Measurements from ENCODE around the gene ZNF175. TPM values are rescaled to one million over a fixed set of nuclear protein-coding genes. Genes with fewer than 3 reads are reported as not detected.
A peak's percentile ranks its signal among the peaks of the same experiment; 100 is the strongest.

Gene ZNF175
- total and polyA plus RNA-seq, 2 donors from 2014 or later = 3.3 to 20.1 TPM

DNA sequence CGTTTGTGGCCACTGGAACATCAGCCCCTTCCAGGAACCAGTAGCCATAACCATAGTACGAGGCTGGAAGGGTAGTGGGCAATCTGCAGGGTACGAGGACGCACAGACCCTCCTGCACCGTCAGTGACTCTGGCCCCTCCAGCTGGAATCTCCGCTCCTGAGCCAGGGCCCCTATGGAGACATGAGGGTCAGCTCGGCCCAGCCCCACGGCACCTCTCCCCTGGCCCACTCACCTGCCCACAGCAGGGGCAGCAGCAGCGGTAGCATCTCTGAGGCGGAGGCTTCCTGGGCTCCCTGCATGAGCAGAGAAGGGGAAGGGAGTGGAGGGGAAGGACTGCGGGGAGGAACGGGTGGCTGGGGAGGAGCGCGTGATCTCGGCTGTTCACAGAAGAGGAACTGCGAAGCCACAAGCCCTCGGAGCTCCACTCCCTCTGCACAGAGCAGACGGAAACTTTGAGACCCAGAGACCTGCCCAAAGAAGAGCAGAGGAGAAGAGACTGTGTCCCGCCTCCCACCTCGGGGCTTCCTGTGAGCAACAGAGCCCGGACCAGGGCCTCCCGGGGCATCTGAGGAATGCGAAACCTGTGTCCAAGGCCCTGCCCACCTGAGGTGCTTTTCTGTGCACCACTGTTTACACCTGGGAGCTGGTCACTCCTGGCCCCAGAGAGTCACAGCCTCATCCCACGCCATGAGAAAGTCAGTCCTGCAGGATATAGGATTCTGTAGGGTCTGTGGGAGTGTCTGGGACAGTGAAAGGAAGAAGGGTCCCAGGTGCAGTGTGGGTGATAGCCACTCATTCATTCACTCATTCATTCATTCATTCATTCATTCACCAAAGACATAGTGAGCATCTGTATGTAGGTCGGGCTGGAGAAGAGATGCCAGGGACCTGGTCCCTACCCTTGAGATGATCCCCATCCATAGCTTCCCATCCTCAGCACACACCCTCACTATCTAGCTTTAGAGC, 39.5 kb upstream of the ZNF175 start, which contains the start of gene SIGLEC6:
SIGLEC6 (minus strand) TSS at position 322 of the 967 bp plus-strand sequence; CDS start at position 300, 22 bp downstream.
- DNase-seq = peak in 2 of 5 donors; percentile 8 to 78
- TF ChIP-seq, protein P1, sequence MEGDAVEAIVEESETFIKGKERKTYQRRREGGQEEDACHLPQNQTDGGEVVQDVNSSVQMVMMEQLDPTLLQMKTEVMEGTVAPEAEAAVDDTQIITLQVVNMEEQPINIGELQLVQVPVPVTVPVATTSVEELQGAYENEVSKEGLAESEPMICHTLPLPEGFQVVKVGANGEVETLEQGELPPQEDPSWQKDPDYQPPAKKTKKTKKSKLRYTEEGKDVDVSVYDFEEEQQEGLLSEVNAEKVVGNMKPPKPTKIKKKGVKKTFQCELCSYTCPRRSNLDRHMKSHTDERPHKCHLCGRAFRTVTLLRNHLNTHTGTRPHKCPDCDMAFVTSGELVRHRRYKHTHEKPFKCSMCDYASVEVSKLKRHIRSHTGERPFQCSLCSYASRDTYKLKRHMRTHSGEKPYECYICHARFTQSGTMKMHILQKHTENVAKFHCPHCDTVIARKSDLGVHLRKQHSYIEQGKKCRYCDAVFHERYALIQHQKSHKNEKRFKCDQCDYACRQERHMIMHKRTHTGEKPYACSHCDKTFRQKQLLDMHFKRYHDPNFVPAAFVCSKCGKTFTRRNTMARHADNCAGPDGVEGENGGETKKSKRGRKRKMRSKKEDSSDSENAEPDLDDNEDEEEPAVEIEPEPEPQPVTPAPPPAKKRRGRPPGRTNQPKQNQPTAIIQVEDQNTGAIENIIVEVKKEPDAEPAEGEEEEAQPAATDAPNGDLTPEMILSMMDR (IDR thresholded peaks at IDR 0.05; ENCODE audit: borderline replicate concordance, extremely low read depth, insufficient read depth) = no peak
- no peaks in the 10 kb centered on the region for H3K9me3 ChIP-seq (ENCODE audit: control insufficient read depth in 2 of 3, insufficient read depth in 1 of 3, low read length in 3 of 3)
- no peak within 1 kb of the TSS for H3K4me3 ChIP-seq (ENCODE audit: low read length in 3 of 3)
- peaks cover 3% of the 10 kb centered on the region for H3K27me3 ChIP-seq (ENCODE audit: control insufficient read depth, insufficient read depth, low read length)
- no peak for FAIRE-seq
- intact Hi-C loops (cut with DNase I) = no loop called here
- H3K27ac ChIP-seq (ENCODE audit: low read depth in 2 of 2, low read length in 2 of 2) = no peak within 1 kb of the TSS
- H3K4me1 ChIP-seq (ENCODE audit: control insufficient read depth in 2 of 3, insufficient read depth in 2 of 3, low read depth in 1 of 3, low read length in 3 of 3) = no peaks in the 10 kb centered on the region
- no peak within 1 kb of the TSS for H3K9ac ChIP-seq (ENCODE audit: low read length in 3 of 3)
- H3K36me3 ChIP-seq (ENCODE audit: control insufficient read depth in 2 of 3, insufficient read depth in 3 of 3, low read length in 3 of 3) = no peaks in the 10 kb centered on the region

DNA sequence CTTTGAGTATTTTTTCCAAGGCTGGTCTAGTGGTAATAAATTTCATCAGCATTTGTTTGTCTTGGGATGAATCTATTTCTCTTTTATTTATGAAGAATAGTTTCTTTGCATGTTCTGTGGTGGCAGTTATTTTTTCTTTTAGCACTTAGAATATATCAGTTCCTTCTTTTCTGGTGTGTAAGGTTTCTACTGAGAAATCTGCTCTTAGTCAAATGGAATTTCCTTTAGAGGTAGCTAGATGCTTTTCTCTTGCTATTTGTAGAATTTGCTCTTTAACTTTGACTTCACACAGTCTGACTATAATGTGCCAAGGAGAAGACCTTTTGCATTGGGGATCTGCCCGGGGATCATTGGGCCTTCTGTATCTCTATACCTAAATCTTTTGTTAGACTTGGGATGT, 35.5 kb upstream of the ZNF175 start:
- H3K4me3 ChIP-seq (ENCODE audit: low read length in 3 of 3) = no peak overlapping the region
- H3K9me3 ChIP-seq (ENCODE audit: control insufficient read depth in 2 of 3, insufficient read depth in 1 of 3, low read length in 3 of 3) = no peaks in the 10 kb centered on the region
- H3K27me3 ChIP-seq (ENCODE audit: control insufficient read depth, insufficient read depth, low read length) = peaks cover 3% of the 10 kb centered on the region
- intact Hi-C loops (cut with DNase I) = no loop called here
- no peaks in the 10 kb centered on the region for H3K4me1 ChIP-seq (ENCODE audit: control insufficient read depth in 2 of 3, insufficient read depth in 2 of 3, low read depth in 1 of 3, low read length in 3 of 3)
- TF ChIP-seq, protein P1 (IDR thresholded peaks at IDR 0.05; ENCODE audit: borderline replicate concordance, extremely low read depth, insufficient read depth) = no peak
- DNase-seq = no peak
- no peak overlapping the region for H3K9ac ChIP-seq (ENCODE audit: low read length in 3 of 3)
- FAIRE-seq = no peak
- no peaks in the 10 kb centered on the region for H3K36me3 ChIP-seq (ENCODE audit: control insufficient read depth in 2 of 3, insufficient read depth in 3 of 3, low read length in 3 of 3)
- no peak overlapping the region for H3K27ac ChIP-seq (ENCODE audit: low read depth in 2 of 2, low read length in 2 of 2)

DNA sequence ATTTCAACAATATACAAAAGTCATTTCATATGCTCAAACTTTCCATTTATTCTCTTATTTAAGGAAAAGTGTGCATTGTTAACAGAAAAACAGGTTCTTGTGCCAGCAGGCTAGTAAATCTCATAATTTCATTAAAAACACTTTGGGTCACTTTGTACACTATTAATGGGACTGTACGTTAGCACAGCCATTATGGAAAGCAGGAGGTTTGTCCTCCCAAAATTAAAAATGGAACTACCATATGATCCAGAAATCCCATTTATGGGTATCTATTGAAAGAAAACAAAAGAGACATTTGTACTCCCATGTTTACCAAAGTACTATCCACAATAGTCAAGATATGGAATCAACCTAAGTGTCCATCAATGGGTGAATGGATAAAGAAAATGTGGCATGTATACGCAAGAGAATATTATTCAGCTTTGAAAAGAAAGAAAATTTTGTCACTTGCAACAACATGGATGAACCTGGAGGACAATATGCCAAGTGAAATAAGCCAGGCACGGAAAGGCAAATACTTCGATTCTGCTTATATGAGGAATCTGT, 31.2 kb upstream of the ZNF175 start:
- H3K4me3 ChIP-seq (ENCODE audit: low read length in 3 of 3) = no peak overlapping the region
- TF ChIP-seq, protein P1 (IDR thresholded peaks at IDR 0.05; ENCODE audit: borderline replicate concordance, extremely low read depth, insufficient read depth) = no peak
- H3K36me3 ChIP-seq (ENCODE audit: control insufficient read depth in 2 of 3, insufficient read depth in 3 of 3, low read length in 3 of 3) = no peaks in the 10 kb centered on the region
- FAIRE-seq (no peak), DNase-seq (no peak)
- no peaks in the 10 kb centered on the region for H3K27me3 ChIP-seq (ENCODE audit: control insufficient read depth, insufficient read depth, low read length)
- H3K9ac ChIP-seq (ENCODE audit: low read length in 3 of 3) = no peak overlapping the region
- no peak overlapping the region for H3K27ac ChIP-seq (ENCODE audit: low read depth in 2 of 2, low read length in 2 of 2)
- no peaks in the 10 kb centered on the region for H3K9me3 ChIP-seq (ENCODE audit: control insufficient read depth in 2 of 3, insufficient read depth in 1 of 3, low read length in 3 of 3)
- intact Hi-C loops (cut with DNase I) = no loop called here
- no peaks in the 10 kb centered on the region for H3K4me1 ChIP-seq (ENCODE audit: control insufficient read depth in 2 of 3, insufficient read depth in 2 of 3, low read depth in 1 of 3, low read length in 3 of 3)
